GM15510 (cell line): ENCODE measurements around the gene ZBP1.

Experiments
- POLR2A ChIP-seq: IDR thresholded peaks from 3 replicates; pipeline ENCODE4 v1.6.1; 2011; ENCODE audit warnings: borderline replicate concordance; ENCODE audit not compliant: insufficient read length; ENCODE audit errors: extremely low read depth

The ZBP1 gene

DNA sequence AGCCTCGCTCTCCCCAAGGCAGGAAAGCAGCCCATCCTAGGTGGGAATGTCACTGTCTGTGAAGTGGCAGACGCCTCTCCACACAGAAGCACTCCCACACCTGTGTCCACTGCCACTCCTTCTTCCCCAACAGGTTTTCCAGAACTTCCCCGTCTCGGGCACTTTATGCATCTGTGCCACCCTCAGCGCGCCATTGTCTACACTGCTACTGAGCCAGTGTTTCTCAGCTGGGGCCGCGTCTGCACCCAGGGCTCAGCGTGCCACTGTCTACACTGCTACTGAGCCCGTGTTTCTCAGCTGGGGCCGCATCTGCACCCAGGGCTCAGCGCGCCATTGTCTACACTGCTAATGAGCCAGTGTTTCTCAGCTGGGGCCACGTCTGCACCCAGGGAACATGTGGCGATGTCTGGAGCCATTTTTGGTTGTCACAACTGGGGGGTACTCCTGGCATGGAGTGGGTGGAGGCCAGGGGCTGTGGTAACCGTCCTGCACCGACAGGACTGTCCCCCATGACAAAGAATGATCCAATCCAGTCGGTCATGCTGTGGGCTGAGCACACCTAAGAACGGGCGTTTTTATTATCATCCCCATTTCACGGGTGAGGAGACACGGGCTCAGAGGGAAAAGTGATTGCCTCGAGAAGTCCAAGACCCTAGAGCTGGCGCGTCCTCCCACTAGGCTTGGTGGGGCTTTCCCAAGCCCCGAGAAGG is 41.7 kb upstream of the ZBP1 start:
- no peak for TF ChIP-seq POLR2A

GRCh38 chr20:57660922-57661745 is 40.9 kb upstream of the ZBP1 start:
- TF ChIP-seq POLR2A, result no peak

GRCh38 chr20:57660181-57660921 is 40.1 kb upstream of the ZBP1 start:
- no peak for TF ChIP-seq POLR2A

DNA sequence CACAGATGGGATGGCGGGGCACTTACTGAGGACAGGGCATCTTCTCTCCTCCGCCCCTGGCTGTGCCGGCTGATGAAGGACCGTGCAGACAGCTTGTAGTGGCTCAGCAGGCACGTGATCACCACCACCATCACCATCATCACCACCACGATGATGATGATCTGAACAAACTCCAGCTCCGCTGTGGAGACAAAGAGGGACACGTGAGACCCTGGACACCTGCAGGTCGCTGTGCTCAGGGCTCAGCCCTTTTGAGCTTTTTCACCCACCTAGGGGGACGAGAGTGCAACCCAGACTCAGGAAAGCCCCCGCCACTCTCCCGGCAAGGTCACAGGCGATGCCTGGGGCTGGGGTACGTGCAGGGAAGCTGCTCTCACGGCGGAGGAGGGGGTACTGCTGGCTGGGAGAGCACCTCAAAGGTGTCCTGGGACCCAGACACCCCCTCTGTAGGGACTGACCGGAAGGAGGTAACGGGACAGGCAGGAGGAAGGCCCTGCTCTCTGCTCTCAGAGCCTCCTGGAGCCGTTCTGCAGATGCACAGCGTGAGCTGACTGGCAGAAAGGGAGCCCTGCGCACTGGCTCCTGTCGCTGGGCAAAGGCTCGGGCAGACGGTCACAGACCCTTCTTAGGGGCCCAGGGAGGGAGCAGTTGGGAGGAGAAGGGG is 39.4 kb upstream of the ZBP1 start:
- TF ChIP-seq POLR2A, result no peak

GRCh38 chr20:57658833-57659516 is 38.7 kb upstream of the ZBP1 start:
- TF ChIP-seq POLR2A, result no peak

DNA sequence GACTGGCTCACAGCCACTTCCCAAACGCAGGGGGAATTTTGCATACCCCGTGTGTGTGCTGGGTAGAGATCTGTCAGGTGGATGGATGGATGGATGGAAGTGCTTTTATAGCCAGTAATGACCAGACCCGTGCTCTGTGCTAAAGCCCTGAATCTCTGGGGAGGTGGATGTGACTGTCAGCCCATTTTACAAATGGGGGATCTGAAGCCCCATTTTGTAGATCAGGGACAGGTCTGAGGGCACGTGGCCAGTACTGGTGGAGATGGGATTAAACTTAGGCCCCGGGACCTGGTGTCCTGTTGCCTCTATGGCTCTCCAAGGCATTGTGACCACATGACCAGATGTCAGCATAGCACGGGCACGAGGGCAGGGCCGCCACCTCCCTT is 38.2 kb upstream of the ZBP1 start:
- TF ChIP-seq POLR2A, result no peak

DNA sequence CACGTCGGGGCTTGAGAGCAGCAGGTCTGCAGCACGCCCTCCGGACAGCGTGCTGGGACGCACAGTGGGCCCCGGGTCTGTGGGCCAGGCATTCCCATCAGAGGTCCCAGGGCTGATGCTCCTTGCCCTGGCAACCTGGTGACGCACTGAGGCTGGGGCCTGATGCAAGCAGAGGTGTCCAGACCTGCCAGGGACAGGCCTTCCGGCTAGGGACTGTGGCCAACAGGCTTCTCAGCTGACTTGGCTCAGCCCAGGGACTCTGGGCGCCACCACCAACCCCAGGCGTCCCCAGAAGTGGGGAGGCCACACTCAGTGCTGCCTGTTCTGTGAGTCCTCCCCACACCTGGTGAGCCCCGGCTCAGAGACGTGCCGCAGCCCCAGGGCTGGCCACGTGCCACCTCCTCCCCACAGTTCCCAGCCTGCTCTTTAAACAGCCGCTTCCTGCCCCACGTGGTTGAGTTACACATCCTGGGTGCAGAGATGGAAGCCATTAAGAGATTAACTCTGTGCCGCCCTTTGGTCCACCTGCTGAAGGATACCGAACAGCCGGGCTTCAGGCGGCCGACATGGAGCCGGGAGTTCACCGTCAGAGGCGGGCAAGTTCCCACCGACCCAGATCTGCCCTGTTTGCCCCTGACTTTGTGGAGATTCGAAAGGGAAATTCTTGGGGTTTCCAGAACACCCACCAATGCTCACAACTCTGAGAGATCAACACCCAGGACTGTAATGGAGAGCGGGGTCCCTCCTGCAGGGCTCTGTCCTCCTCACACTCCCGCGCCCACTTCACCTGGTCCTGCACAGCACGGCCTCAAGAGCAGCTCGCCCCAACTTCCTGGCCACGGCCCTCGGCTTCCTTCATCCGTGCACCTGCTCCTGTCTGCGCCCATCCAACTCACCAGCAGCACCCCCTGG is 37.6 kb upstream of the ZBP1 start:
- TF ChIP-seq POLR2A, result no peak

GRCh38 chr20:57656821-57657534 is 36.8 kb upstream of the ZBP1 start:
- TF ChIP-seq POLR2A, result no peak

DNA sequence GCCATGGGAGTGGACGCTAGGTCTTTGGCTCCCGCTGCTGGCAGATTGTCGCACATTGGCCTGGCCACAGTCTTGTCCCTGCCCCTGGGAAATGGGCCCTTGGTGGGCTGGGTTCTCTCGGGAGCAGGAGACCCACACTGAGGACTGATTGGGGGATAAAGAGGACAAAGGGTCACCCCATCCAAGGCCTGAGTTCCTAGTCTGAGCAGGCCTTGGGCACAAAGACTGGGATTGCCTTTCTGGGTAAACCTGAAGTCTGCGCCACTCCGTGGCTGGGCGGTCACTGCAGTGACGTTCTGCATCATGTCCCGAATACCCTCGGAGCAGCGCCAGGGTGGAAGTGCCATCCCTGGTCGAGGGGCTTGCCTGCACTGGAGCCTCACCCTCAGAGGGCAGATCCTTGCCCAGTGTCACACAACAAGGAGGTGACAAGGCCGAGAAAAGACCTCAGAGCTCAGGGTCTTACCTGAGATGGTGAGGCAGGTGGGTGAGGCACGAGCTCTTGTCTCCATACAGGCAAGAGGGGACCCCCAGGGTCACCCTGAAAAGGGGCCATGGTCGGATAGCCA is 36.1 kb upstream of the ZBP1 start:
- no peak for TF ChIP-seq POLR2A

DNA sequence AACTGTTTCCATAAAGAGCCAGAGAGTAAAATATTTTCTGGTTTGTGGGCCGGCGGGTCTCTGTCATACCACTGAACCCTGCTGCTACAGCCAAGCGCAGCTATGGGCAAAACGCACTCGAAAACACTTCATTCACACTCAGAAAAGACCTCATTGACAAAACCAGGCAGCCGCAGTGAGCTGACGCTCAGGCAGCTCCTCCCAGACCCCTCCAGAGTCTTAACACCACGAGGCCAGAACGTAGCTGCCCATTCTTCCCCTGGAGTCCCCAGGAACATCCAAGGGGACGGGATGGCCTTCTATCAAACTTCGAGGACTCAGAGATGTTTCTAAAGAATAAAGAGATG is 35.6 kb upstream of the ZBP1 start:
- no peak for TF ChIP-seq POLR2A

DNA sequence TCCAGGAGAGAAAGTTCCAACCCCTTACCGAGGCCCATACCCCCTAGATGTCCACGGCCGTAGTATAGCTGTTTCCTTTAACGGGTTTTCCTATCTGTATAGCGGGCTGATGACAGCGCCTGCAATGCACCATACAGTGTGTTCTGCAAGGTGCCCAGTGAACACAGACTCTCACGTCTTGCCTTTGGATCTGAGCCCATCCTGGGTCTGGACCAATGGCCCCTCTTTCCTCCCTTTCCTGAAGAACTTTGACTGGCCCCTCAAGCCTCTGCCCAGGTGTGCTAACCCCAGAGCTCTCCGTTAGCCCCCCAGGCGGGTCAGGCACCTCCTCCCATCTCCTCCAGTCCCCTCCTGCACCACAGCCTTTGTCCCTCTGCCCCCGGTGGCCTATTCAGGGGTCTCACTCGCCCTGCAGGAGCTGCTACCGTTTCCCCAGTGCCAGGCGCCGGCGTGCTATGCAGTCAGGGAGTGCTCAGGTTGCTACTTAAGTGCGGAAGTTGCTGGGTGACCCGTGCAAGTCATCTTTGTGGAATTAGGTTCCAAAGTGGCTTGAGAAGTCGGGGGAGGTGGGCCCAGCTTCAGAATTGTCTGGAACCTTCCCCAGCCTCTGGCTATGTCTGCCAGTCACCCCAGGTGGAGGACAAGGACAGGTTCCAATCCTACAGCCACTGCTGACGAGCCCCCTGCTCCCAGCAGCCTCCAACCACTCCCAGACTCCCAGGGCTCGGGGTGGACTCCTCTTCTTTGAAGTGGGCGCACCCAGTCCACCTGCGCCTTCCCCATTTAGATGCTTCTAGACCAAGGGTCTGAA is 35.0 kb upstream of the ZBP1 start:
- TF ChIP-seq POLR2A, result no peak

DNA sequence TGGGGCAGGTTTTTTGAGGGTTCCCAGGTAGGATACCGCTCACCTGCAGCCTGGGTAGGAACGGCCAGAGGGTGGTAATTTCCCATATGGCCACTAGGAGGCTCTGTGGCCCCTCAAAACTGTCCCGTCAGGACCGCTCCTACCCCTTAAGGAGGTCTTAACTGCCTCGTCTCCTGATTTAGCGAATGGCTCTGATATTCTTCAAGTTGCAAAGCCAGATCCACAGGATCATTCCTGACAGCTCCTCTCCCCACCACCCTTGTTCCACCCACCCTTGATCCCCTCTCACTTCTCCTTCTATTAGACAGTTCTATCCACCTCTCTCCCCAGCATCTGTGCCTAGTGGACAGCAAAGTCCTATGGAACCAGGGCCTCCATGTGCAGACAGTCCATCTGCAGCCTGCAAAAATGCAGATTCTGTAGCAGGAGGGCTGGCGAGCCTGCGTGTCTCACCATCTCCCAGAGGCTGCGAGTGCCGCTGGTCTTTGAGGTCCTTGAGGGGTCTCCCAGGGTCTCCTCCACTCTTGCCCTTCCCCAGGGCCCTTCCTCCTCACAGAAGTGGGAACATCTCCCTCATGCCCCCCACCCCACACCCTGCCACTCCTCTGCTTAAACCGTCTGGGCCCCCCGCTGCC is 34.3 kb upstream of the ZBP1 start:
- TF ChIP-seq POLR2A, result no peak

GRCh38 chr20:57653910-57654309 is 33.7 kb upstream of the ZBP1 start:
- TF ChIP-seq POLR2A, result no peak
